ENCODE data around the gene LIFR.

LIFR gene

DNA sequence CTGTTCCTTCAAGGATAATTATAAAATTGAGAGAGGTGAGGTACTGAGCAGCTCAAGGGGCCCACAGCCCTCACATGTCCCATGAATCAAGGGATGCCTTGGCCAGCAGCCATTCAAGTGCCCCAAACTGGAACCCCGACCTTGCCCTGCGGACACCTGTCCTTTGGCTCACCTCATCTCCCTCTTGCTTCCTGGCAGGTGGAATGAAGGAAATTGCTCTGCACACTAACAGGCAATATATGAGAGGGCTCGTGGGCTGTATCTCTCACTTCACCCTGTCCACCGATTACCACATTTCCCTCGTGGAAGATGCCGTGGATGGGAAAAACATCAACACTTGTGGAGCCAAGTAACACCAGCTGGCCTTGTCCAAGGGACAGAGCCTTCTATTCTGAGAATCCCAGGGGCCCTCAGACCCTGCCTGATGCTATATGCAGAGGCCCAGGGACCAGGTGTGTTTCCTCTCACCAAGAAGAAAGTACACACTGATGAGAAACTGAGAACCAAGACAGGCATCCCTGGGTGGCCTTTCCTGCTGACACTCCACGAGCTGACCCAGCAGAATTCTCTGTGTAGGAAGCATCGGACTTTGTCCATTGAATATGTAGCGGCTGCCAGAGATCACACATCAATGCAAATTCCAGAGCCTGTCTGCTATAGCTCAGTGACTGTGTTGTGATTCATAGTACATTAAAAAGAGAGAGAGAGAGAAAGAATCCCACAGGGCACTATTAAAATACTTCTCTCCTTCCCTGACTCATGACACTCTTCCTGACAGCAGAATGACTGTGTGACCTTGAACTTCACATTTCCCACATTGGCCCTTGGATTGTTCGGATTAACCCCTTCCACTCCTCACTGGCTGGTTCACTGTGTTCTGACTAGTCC lies 92.6 kb downstream of the LIFR start:
- peak; percentile 97 for DNase-seq (ENCODE audit: low spot score)

DNA sequence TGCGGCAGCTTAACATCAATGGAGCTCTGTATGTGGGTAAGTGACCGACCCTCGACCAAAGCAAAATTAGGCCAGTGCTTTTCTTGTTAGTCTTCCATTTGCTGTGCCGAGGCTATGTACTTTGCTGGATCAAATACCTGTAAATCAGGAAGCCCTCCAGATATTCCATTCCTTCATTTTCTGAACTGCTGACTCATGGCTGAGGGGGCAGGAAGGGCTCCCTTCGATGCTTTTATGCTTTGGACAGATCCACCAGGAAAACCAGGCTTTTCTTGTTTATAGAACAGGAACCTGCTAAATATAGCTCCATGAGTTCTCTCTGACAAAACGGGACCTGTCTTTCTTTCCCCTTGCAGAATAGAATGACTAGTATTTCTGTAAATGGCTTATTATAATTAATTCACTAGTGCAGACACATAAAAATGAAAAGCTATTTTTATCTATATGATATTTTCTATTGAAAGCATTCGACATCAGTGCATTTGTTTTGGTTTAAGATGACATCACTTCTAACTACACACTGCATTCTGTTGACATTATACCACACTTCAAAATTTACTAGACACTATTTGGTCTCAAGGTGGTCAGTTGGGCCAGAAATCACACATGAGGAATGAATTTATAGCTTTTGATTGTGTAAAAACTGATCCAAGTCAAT lies 93.3 kb downstream of the LIFR start:
- DNase-seq (ENCODE audit: low spot score), result peak; percentile 70

DNA sequence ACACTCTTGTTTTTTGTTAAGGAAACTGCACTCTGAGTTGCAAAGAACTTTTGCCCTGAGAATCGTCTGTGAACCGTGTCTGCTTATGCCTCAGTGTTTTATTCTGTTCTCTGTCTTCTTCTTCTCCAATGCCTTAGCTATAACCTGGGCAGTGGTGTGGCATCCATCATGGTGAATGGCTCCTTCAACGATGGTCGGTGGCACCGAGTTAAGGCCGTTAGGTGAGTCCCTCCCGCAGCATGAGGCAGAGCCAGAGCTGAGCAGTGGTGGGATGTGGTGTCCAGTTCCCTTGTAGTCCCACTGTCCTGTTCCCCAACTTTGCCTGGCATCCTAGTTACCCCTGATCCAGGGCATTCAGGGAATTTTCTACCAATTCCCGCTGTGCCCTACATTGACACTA lies 98.3 kb downstream of the LIFR start:
- DNase-seq (ENCODE audit: low spot score), result no peak

DNA sequence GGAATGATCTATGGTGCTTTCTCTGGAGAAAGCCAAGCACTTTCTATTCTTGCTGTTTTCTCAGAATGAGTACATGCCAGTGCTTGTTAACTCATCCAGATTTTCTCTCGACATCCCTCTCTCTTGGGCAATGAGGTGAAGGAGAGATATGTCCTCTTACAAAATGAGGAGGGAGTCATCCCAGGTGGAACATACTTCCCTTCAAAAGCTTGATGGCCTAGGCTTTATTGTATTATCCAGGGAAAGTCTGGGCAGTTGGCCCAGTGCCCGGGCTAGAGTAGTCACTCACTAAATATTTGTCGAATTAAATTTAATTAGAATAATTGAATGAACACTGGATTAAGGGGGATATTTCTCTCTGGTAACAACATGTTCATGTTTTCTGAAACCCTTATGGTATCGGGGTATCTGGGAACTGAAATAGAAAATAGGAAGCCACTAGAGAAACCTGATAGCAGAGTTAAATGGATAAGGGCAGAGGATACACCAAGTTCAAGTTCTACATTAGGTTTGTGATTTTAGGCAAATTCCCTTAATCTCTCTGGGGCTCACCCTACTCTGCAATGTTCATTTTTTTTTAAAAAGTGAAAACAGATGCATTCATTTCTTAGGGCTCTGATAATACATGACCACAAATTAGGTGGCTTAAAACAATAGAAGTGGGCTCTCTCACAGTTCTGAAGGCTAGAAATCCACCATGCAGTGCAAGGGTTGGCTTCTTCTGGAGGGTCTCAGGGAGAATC lies 99.6 kb downstream of the LIFR start:
- peak; percentile 47 for DNase-seq (ENCODE audit: low spot score)

DNA sequence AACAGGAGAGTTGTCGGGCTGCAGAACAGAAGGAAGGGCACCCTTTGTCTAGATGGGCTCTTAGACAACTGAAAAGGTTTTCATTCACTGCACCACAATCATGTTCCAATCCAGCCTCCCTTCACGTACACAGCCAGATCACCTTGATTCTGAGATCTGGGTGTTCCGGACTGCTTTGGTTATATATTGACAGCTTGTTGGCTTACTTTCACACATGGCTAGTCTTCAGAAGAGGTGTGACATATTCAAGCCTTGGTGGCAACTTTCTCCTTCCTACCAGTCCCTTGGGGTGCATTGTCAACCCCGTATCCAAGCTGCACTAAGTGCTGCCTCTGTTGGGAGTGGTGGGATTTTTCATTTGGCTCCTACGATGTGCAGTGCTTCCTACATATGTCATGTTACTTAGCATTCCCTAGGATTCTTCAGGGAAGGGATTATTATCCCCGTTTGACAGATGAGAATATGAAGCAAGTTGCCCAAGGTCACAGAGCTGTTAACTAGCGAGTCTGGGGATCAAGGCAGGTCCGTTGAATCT lies 100.6 kb downstream of the LIFR start:
- peak; percentile 74 for DNase-seq (ENCODE audit: low spot score)

DNA sequence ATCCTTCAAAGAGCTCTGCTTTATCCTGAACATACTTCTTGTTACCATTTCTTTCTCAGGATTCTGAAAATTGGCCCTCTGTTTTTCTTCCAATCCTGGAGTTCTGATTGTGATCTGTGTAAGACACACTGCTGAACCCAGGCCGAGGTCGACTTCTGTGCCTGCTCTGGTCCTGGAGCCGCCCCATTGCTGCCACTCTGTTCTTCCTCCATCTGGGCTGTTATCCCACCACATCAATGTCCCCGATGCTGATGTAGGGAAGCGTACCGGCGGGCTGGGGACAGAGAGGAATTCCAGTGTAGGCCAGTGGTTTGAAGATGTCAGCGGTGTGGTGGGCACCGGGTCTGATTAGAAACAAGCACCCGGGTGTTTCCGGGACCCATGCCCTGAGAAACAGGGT lies 102.5 kb downstream of the LIFR start:
- no peak for DNase-seq (ENCODE audit: low spot score)

DNA sequence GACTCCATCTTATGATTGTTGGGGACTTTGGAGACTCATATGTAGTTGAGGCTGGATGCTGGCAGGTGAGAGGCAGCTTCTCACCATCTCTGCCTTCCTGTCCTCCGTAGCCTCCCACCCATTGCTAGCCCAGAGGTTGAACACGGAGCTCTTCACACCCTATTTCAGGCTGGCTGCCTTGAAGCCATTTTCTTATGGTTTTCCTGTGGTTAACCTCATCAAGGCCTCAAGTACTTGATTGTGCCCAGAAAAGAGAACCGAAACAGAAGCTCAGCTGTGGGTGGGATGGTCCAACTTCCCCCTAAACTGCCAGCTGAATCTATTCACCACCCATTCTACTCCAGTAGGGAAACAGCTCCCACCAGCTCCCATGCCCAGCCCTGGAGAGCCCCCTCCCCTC lies 102.9 kb downstream of the LIFR start:
- no peak for DNase-seq (ENCODE audit: low spot score)

DNA sequence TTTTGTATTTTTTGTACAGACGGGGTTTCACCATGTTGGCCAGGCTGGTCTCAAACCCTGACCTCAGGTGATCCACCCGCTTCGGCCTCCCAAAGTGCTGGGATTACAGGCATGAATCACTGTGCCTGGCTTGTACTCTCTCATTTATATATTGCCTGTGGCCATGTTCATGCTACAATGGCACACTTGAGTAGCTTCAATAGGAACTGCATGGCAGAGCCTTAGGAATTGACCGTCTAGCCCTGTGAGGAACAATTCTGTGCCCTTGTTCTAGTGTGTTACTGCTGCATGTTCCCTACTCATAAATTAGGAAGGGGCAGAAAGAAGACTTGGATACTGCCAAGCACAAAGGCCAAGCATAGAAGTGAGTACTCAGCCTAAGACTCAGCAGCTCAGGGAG lies 104.2 kb downstream of the LIFR start:
- peak; percentile 40 for DNase-seq (ENCODE audit: low spot score)

DNA sequence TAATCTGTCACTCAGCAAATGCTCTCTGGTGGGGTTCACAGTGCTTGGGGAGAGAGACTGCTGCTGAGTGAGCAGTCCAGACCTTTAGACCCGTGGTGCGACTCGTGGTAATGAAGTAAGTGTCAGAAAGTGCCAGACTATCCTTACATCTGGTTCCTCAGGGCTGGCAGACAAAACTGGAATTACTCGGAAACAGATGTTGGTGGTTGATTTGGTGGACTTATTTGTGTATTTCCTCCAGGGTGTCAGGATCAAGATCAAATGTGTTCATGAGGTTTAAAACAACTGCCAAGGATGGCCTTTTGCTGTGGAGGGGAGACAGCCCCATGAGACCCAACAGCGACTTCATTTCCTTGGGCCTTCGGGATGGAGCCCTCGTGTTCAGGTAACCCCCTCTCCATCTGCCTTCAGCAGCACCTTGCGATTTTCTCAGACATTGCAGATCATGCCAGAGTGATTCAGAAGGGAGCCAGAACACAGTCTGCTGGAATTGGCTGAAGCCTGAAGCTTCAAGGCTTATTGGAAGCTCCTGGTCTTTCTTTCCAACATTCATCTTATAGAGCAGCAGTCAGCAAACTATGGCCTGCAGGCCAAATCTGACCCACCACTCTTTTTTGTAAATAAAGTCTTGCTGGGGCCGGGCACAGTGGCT lies 105.2 kb downstream of the LIFR start:
- no peak for DNase-seq (ENCODE audit: low spot score)

DNA sequence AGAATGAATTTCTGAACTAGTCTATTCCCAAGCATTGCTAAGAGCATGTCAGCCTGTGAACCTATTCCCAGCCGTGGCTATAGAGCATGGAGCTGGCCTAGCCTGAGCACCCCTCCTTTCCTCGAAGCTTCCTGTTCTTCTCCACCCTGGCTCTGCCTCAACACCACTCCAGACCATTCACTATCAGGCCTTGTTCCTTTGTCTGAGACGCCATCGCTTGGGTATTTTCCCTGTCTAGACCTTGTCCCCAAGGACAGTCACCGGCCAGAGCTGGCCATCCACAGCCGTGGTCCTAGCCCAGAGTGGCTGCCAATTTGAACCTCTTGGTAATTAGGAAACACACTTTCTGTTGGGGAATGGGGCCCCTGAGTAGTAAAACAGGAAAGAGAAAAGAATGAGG lies 105.8 kb downstream of the LIFR start:
- no peak for DNase-seq (ENCODE audit: low spot score)

DNA sequence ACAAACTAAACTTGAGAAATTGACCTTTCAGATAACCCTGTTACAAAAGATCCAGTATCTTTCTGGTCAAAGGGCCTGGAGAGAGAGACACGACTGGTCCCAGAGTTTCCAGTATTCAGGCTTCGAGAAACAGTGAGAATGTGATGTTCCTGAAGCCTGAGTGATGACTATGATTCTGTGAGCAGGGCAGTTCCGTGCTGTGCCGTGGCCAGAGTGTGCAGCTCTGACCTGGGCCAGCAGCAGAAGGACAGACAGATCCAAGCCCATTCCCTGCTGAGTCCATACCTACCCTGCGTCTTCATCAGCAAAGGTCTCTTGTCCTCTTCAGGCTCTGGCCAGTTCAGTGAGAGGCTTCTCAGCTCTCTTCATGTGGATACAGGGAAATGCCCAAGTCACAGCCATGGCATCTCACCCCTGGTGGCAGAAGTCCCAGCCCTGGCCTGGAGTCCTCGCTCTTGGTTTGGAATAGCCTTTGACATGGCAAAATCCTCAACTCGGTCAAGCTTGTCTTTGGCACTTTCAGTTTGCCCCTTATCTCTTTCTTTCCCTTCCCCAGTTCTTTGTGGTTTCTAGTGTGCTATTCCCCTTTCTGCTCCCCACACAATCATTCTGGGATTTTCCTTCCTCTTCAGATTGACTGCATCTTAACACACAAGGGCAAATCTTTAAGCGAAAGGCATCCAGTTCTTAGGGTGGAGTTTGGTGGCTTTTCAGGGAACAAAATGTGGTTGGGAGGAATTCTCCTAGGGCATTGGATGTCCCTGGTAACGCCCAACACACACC lies 107.7 kb downstream of the LIFR start:
- no peak for DNase-seq (ENCODE audit: low spot score)

DNA sequence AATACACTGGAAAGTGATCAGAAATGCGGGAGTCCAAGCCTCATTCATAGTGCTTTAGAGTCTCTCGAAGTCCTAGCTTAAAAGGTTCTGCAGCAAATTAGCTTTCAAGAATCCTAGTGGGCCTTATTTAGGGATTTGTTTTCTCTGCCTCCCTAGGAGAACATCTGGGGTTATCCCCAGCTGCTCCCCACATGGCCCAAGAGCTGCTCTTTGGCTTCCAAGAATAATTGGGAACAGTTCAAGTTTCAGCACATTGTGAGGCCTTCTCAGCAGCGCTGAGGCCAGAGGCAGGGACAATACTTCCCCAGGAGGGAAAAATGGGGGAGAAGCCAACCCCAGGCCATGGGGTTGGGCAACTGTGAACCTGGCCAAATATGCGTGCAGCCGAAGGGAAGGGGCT lies 108.7 kb downstream of the LIFR start:
- DNase-seq (ENCODE audit: low spot score), result no peak

DNA sequence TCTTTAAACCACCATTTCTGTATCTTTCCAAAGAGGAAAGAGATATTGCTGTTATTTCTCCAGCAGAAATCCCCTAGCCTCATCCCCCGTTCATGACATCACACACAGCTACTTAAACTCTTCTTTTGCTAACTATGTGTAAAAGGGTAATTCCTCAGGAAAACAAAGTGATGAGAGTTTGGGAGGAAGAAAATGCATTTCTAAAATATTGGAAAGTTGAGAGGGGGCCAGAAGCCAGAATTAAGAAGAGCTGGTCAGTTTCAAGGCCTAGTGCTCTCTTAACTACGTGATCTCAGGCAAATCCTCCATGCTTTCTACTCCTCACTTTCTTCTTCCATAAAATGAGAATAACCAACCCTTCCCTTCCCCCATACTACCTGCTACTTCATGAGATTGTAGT lies 109.4 kb downstream of the LIFR start:
- no peak for DNase-seq (ENCODE audit: low spot score)

DNA sequence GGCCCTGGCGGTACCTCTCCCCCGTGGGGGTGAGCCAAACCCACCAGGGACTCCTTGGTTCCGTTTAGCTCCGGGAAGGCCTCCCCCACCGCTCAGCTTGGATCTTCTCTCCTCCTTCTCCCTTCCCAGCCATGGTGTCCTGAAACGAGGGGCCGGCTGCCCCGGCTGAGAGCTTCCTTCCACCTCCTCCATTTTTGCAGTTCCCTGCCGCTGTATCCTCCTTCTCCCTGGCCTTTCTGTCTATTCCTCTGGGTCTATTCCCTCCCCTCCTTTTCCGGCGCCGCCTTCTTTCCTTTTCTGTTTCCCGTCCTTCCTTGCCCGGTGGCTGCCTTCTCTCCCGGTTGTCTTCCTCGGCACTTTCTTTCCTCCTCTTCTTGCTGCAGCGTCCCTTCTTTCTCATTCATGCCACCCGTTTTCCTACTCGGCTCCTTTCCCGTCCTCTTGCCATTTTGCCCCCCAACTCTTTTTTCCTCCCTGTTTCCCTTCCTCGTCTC lies 110.4 kb downstream of the LIFR start:
- DNase-seq (ENCODE audit: low spot score), result no peak

DNA sequence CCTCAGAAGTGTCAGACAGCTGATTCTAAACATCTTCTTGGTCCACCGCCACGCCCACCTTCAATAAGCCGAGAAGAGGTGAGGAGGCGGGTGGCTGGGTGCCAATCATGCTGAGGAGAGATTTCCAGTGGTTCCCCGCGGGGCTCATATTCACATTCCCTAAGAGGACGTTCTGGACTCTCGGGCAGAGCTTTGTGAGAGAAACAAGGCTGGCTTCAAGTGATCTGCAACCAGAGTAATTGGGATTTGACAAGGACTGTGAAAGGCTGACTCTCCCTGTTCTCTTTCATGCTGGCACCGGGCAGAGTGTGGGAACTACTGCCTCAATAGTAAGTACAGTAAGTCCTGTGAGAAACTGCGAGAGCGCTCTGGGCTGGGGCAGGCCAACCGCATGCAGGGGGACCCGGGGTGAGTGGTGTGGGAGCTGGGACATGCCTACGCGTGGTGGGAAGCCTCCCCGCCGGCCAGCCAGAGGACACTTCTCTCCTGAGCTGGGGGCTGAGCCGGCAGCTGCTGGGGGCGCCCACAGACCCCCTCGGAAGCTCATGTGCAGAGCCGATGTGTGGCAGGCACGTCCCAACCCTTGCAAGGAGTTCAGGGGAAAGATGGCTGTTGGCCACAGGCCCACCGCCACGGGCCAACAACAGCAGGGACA lies 110.9 kb downstream of the LIFR start:
- no peak for DNase-seq (ENCODE audit: low spot score)

DNA sequence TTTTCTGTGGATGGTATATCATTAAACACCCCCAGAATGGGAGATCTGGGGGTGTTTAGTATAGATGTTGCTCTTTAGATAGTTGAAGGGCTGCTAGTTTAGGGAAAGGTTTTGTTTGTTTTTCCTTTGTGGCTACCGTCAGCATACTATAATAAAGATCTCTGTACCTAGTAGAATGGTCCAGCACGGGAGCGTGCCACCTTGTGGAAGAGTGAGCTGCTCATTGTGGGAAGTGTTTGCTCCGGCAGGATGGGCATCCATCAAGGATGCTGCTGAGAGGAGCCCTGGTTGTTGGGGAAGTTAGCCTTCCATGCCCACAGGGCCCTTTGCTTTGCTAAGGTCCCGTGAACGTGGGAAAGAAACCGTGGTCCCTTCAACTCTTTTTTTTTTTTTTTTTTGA lies 113.1 kb downstream of the LIFR start:
- no peak for DNase-seq (ENCODE audit: low spot score)

DNA sequence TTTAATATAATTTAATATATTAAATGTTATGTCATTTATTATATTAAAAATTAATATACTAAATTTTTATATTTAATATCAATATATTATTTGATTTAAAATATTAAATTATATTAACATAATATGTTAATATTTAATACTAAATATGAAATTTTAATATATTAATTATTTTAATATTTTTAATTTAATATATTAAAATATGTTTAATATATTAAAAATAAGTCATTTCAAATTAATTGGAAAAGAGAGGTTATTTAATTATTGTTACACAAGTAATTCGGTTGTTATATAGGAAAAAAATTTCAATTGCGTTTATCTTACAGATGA lies 114.2 kb downstream of the LIFR start:
- DNase-seq (ENCODE audit: low spot score), result no peak

DNA sequence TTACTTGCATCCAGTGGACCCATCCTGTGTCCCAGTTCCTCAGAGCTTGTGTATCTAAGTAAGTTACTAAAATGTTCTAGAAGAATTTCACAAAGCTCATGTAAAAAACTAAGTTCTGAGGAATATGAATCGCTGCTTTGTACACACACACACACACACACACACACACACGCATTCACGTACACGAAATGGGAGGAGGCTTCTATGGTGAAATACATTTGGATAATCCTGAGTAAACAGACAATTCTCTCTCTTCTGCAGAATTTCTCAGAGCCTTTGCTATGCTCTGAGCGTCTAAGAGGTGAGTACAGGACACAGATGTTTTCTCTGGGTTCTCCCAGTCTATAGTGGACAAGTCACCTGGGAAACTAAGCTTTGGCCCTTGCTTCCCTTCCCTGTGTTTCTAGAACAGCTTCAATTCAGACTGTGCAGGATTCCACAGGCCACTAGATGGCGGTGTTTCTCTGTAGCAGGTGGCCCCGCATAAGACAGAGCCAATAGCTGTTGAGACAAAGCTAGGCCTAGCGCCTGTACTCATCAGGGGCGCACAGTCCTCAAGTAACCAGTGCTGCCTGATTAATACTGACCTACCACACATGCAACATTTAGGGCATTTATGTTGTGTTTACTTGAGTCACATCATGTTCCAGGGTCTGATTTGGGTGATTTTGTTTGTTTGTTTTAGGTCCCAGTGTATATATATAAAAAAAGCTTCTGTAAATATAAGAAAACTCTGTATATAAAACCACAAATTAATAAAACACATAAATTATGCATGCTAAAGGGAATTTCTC lies 114.8 kb downstream of the LIFR start:
- DNase-seq (ENCODE audit: low spot score), result peak; percentile 90

DNA sequence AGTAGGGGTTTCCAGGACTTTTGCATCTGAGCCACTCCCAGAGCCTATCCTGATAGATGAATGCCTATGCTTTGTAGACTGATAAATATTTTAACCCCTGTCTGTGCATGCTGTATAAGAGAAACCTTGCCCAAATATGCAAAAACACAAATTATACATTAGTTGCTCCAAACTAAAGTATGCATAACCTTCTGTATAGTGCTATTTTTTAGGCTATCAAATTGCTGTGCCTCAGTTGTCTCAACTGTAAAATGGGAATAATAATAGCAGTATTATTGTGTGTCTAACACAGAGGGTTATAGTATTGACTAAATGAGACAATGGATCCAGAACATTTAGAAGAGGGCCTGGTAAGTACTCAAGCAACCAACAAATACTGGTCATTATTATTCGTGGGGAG lies 117.7 kb downstream of the LIFR start:
- no peak for DNase-seq (ENCODE audit: low spot score)
